ENCODE measurements around the gene CNOT4. TPM values are rescaled to one million over a fixed set of nuclear protein-coding genes. Genes with fewer than 3 reads are reported as not detected.

The CNOT4 gene
- total and polyA plus RNA-seq, 2 experiments from 2014 or later, result 6.7 to 18.2 TPM

- H3K27ac ChIP-seq, result no peak overlapping the region
- WGBS, 2 experiments (ENCODE audit: low coverage in 1 of 2, low lambda C conversion rate in 2 of 2, missing lambda C conversion rate in 2 of 2), result 66 to 69% methylated on average over 3 of the region's 3 CpGs
- H3K9me3 ChIP-seq (ENCODE audit: low read depth), result no peaks in the 10 kb centered on the region
- H3K4me3 ChIP-seq, result no peak overlapping the region
- in situ Hi-C loops (cut with MboI), result no loop called here
- no peak overlapping the region for H2AFZ ChIP-seq
- H3K9ac ChIP-seq, result no peak overlapping the region
- TF ChIP-seq EZH2phosphoT487 (IDR thresholded peaks at IDR 0.05; ENCODE audit: insufficient read depth, low read depth), result no peak
- no peak for TF ChIP-seq EZH2 (IDR thresholded peaks at IDR 0.05; ENCODE audit: insufficient read depth, poor library complexity, severe bottlenecking)
- no peaks in the 10 kb centered on the region for H3F3A ChIP-seq (ENCODE audit: insufficient read depth)
- no peaks in the 10 kb centered on the region for H3K27me3 ChIP-seq (replicated peaks; ENCODE audit: insufficient read depth)
- no peaks in the 10 kb centered on the region for H3K79me2 ChIP-seq (ENCODE audit: insufficient read depth)
- H4K20me1 ChIP-seq (ENCODE audit: insufficient read depth), result no peaks in the 10 kb centered on the region
- no peaks in the 10 kb centered on the region for H3K4me1 ChIP-seq (ENCODE audit: insufficient read depth)
- H3K36me3 ChIP-seq (ENCODE audit: low read depth), result peaks cover 6% of the 10 kb centered on the region
- no peak for DNase-seq
- no peaks in the 10 kb centered on the region for H3K9me2 ChIP-seq (ENCODE audit: insufficient read depth)
- H3K4me2 ChIP-seq (ENCODE audit: unreplicated experiment), result no peak overlapping the region
Observed at GRCh38 chr7:135365721-135366120, 144.2 kb downstream of the CNOT4 start.

GRCh38 chr7:135364206-135364605, 145.7 kb downstream of the CNOT4 start:
- no peak overlapping the region for H3K4me2 ChIP-seq (ENCODE audit: unreplicated experiment)
- in situ Hi-C loops (cut with MboI), result no loop called here
- 67 to 70% methylated on average over 2 of the region's 2 CpGs for WGBS, 2 experiments (ENCODE audit: low coverage in 1 of 2, low lambda C conversion rate in 2 of 2, missing lambda C conversion rate in 2 of 2)
- H3F3A ChIP-seq (ENCODE audit: insufficient read depth), result no peaks in the 10 kb centered on the region
- no peaks in the 10 kb centered on the region for H3K9me3 ChIP-seq (ENCODE audit: low read depth)
- H3K4me3 ChIP-seq, result no peak overlapping the region
- no peaks in the 10 kb centered on the region for H4K20me1 ChIP-seq (ENCODE audit: insufficient read depth)
- no peak for DNase-seq
- H3K9ac ChIP-seq, result no peak overlapping the region
- H3K4me1 ChIP-seq (ENCODE audit: insufficient read depth), result no peaks in the 10 kb centered on the region
- H3K36me3 ChIP-seq (ENCODE audit: low read depth), result peaks cover 6% of the 10 kb centered on the region
- H2AFZ ChIP-seq, result no peak overlapping the region
- H3K27ac ChIP-seq, result no peak overlapping the region
- no peaks in the 10 kb centered on the region for H3K79me2 ChIP-seq (ENCODE audit: insufficient read depth)
- H3K27me3 ChIP-seq (replicated peaks; ENCODE audit: insufficient read depth), result no peaks in the 10 kb centered on the region
- TF ChIP-seq EZH2 (IDR thresholded peaks at IDR 0.05; ENCODE audit: insufficient read depth, poor library complexity, severe bottlenecking), result no peak
- no peak for TF ChIP-seq EZH2phosphoT487 (IDR thresholded peaks at IDR 0.05; ENCODE audit: insufficient read depth, low read depth)
- no peaks in the 10 kb centered on the region for H3K9me2 ChIP-seq (ENCODE audit: insufficient read depth)

DNA sequence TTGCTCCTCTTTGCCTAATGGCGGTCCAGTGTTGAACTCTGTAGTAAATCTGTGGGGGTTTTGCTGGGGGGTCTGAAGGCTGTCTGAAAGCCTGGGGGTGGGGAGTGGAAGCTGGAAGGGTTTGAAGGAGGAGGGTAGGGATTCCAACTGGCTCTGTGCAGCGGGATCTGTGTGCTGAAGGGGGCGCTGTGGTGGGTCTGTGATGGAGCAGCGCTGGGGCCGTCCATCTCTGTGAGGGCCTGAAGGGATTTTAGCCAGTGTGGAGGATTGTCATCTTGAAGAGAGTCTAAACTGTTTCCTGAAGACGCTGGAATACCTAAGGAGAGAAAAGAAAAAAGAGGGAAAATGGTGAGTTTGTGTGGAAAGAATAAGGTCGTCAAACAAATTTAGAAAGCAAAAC, 147.0 kb downstream of the CNOT4 start:
- H3K4me2 ChIP-seq (ENCODE audit: unreplicated experiment), result no peak overlapping the region
- no peak overlapping the region for H3K9ac ChIP-seq
- peaks cover 6% of the 10 kb centered on the region for H3K36me3 ChIP-seq (ENCODE audit: low read depth)
- no peak for DNase-seq
- no peaks in the 10 kb centered on the region for H3K9me2 ChIP-seq (ENCODE audit: insufficient read depth)
- 85 to 89% methylated on average over 7 of the region's 7 CpGs for WGBS, 2 experiments (ENCODE audit: low coverage in 1 of 2, low lambda C conversion rate in 2 of 2, missing lambda C conversion rate in 2 of 2)
- no peaks in the 10 kb centered on the region for H3K9me3 ChIP-seq (ENCODE audit: low read depth)
- no peak overlapping the region for H3K27ac ChIP-seq
- no peak overlapping the region for H2AFZ ChIP-seq
- in situ Hi-C loops (cut with MboI), result no loop called here
- H3K4me3 ChIP-seq, result no peak overlapping the region
- H3K4me1 ChIP-seq (ENCODE audit: insufficient read depth), result no peaks in the 10 kb centered on the region
- TF ChIP-seq EZH2phosphoT487 (IDR thresholded peaks at IDR 0.05; ENCODE audit: insufficient read depth, low read depth) (no peak), EZH2 (IDR thresholded peaks at IDR 0.05; ENCODE audit: insufficient read depth, poor library complexity, severe bottlenecking) (no peak)
- no peaks in the 10 kb centered on the region for H3K27me3 ChIP-seq (replicated peaks; ENCODE audit: insufficient read depth)
- no peaks in the 10 kb centered on the region for H4K20me1 ChIP-seq (ENCODE audit: insufficient read depth)
- H3F3A ChIP-seq (ENCODE audit: insufficient read depth), result peaks cover 3% of the 10 kb centered on the region; the same call in 1 of the 2 replicates
- H3K79me2 ChIP-seq (ENCODE audit: insufficient read depth), result no peaks in the 10 kb centered on the region

DNA sequence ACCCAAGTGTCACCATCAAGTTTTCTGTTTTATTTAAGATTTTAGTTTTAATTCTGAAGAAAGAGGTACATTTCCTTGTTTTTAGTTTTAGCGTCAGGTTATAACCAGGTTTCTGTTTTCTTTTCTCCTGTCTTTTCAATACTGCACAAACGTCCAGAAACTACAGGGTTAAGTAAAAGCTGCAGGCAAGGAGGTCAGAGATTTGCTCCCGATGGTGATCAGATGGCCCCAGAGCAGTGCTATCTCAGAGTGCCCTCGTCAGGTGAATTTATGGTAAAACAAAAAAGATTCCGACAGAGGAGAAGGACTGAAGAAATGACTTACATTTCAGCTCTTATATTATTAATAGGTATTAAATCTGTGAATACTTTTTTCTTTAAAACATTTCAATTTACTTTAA, 148.1 kb downstream of the CNOT4 start:
- no peak for DNase-seq
- no peak for TF ChIP-seq EZH2 (IDR thresholded peaks at IDR 0.05; ENCODE audit: insufficient read depth, poor library complexity, severe bottlenecking)
- no peak for TF ChIP-seq EZH2phosphoT487 (IDR thresholded peaks at IDR 0.05; ENCODE audit: insufficient read depth, low read depth)
- H3K9ac ChIP-seq, result no peak overlapping the region
- no peak overlapping the region for H2AFZ ChIP-seq
- no peaks in the 10 kb centered on the region for H3K9me3 ChIP-seq (ENCODE audit: low read depth)
- H3K4me3 ChIP-seq, result no peak overlapping the region
- no peak overlapping the region for H3K4me2 ChIP-seq (ENCODE audit: unreplicated experiment)
- H3F3A ChIP-seq (ENCODE audit: insufficient read depth), result peaks cover 3% of the 10 kb centered on the region; the same call in 1 of the 2 replicates
- WGBS, 2 experiments (ENCODE audit: low coverage in 1 of 2, low lambda C conversion rate in 2 of 2, missing lambda C conversion rate in 2 of 2), result 56 to 57% methylated on average over 5 of the region's 5 CpGs
- H3K27me3 ChIP-seq (replicated peaks; ENCODE audit: insufficient read depth), result no peaks in the 10 kb centered on the region
- no peaks in the 10 kb centered on the region for H4K20me1 ChIP-seq (ENCODE audit: insufficient read depth)
- peaks cover 6% of the 10 kb centered on the region for H3K36me3 ChIP-seq (ENCODE audit: low read depth)
- H3K9me2 ChIP-seq (ENCODE audit: insufficient read depth), result no peaks in the 10 kb centered on the region
- H3K27ac ChIP-seq, result no peak overlapping the region
- no peaks in the 10 kb centered on the region for H3K79me2 ChIP-seq (ENCODE audit: insufficient read depth)
- in situ Hi-C loops (cut with MboI), result no loop called here
- H3K4me1 ChIP-seq (ENCODE audit: insufficient read depth), result no peaks in the 10 kb centered on the region

DNA sequence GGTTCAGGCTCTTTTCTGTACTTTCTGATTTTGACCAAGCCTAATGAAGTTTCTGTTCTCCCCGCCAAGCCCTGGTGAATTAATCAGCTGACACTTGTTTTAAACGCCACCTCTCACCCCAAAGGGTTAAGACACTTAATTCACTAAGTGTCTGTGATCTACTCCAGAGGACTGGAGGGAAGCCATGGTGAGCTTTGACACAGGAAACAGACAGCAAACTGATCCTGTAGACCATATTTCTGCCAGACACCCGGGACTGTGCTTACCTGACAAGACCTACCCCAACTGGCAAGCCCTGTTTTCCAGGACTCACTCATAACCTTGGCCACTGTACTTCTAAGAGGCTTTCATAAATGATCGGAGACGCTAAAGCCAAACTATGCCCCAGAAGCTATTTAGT, 150.3 kb downstream of the CNOT4 start:
- in situ Hi-C loops (cut with MboI), result no loop called here
- no peaks in the 10 kb centered on the region for H3K4me1 ChIP-seq (ENCODE audit: insufficient read depth)
- H3K4me2 ChIP-seq (ENCODE audit: unreplicated experiment), result no peak overlapping the region

More for the DNA sequence above, 150.3 kb downstream of the CNOT4 start:
- no peak for DNase-seq
- H3F3A ChIP-seq (ENCODE audit: insufficient read depth), result peaks cover 3% of the 10 kb centered on the region; the same call in 1 of the 2 replicates
- no peaks in the 10 kb centered on the region for H3K79me2 ChIP-seq (ENCODE audit: insufficient read depth)
- no peaks in the 10 kb centered on the region for H3K27me3 ChIP-seq (replicated peaks; ENCODE audit: insufficient read depth)
- no peak overlapping the region for H3K9ac ChIP-seq
- no peak overlapping the region for H3K4me3 ChIP-seq
- 13 to 20% methylated on average over 5 of the region's 5 CpGs for WGBS, 2 experiments (ENCODE audit: low coverage in 1 of 2, low lambda C conversion rate in 2 of 2, missing lambda C conversion rate in 2 of 2)
- TF ChIP-seq EZH2 (IDR thresholded peaks at IDR 0.05; ENCODE audit: insufficient read depth, poor library complexity, severe bottlenecking) (no peak), EZH2phosphoT487 (IDR thresholded peaks at IDR 0.05; ENCODE audit: insufficient read depth, low read depth) (no peak)
- no peaks in the 10 kb centered on the region for H4K20me1 ChIP-seq (ENCODE audit: insufficient read depth)
- H3K9me3 ChIP-seq (ENCODE audit: low read depth), result no peaks in the 10 kb centered on the region
- H2AFZ ChIP-seq, result no peak overlapping the region
- peaks cover 6% of the 10 kb centered on the region for H3K36me3 ChIP-seq (ENCODE audit: low read depth)
- H3K27ac ChIP-seq, result no peak overlapping the region
- no peaks in the 10 kb centered on the region for H3K9me2 ChIP-seq (ENCODE audit: insufficient read depth)
